ENCODE data around the gene TSPAN13.

- no peak for TF ChIP-seq POLR2A (IDR thresholded peaks at IDR 0.05)
- no peak for TF ChIP-seq CTCF (IDR thresholded peaks at IDR 0.05)
- no peak for TF ChIP-seq POLR2AphosphoS5 (IDR thresholded peaks at IDR 0.05)
These were observed 50.5 kb downstream of the TSPAN13 start for GRCh38 chr7:16803881-16804673.
